Measurements from ENCODE around the gene CNN2.

DNA sequence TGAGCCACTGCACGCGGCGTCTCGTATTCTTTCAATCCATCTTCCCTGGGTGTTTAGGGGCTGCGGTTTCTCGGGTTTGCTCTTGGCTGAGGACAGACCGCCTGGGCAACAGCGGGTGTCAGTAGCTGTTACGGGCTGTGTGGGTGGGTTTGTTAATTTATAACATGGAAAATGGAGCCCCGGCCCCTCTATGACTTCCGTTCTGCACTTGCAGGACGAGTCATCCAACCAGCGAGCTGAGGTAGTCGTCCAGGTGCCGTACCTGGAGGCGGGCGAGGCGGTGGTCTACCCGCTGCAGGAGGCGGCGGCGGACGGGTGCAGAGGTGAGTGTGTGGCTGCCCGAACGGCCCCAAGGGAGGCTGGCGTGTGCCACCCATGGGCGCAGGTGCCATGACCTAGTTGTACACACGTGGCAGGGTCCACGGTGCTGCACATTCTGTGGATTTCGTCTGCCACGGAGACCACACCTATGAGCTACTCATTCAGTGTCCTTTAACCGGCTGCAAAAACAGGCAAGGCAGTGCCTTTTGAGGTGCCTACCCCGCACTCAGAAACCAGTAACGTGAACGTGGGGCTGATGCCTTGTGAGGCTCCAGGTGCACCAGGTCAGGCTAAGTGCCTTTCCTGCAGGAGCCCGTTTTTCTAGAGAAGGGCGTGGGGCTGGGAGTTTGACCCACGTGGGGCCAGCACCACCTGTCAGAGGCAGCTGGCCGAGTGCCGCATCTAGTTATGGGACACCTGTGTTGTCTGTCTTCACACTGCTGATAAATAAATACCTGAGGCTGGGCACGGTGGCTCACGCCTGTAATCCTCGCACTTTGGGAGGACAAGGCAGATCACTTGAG lies 57.8 kb downstream of the CNN2 start:
- TF ChIP-seq, protein P1, sequence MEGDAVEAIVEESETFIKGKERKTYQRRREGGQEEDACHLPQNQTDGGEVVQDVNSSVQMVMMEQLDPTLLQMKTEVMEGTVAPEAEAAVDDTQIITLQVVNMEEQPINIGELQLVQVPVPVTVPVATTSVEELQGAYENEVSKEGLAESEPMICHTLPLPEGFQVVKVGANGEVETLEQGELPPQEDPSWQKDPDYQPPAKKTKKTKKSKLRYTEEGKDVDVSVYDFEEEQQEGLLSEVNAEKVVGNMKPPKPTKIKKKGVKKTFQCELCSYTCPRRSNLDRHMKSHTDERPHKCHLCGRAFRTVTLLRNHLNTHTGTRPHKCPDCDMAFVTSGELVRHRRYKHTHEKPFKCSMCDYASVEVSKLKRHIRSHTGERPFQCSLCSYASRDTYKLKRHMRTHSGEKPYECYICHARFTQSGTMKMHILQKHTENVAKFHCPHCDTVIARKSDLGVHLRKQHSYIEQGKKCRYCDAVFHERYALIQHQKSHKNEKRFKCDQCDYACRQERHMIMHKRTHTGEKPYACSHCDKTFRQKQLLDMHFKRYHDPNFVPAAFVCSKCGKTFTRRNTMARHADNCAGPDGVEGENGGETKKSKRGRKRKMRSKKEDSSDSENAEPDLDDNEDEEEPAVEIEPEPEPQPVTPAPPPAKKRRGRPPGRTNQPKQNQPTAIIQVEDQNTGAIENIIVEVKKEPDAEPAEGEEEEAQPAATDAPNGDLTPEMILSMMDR (IDR thresholded peaks at IDR 0.05 in 4 of 5, conservative IDR thresholded peaks at IDR 0.05 in 1 of 5): no peak
- no peak for TF ChIP-seq POLR2A (IDR thresholded peaks at IDR 0.05)

Measured in gastrocnemius medialis (tissue), 4 donors.